Activated T-cell treated with anti-CD3 and anti-CD28 coated beads, Interleukin-2, amount 50 U/mL, for 24 hours (primary cell): Measurements from ENCODE around the gene UBALD2.
"Not testable (repeated sequence)": the region's sequence is repeated elsewhere in the genome, so short reads cannot be mapped to it uniquely, and the experiment has no call there.

Source experiments
- DNase-seq: peaks from one replicate; pipeline ENCODE4 v3.0.0-alpha.2; 2020
- H3K27ac Mint-ChIP-seq: 2 replicates; pipeline ENCODE4 v1.8.0; 2020; ENCODE audit warnings: mild to moderate bottlenecking, mixed read lengths
- H3K27me3 Mint-ChIP-seq: 2 replicates; pipeline ENCODE4 v1.8.0; 2020; ENCODE audit warnings: mixed read lengths
- H3K36me3 Mint-ChIP-seq: 2 replicates; pipeline ENCODE4 v1.8.0; 2020; ENCODE audit warnings: low read depth, mixed read lengths
- H3K4me1 Mint-ChIP-seq: 2 replicates; pipeline ENCODE4 v1.8.0; 2020; ENCODE audit warnings: low read depth, mixed read lengths
- H3K4me3 Mint-ChIP-seq: 2 replicates; pipeline ENCODE4 v1.8.0; 2020; ENCODE audit warnings: mild to moderate bottlenecking, moderate library complexity, mixed read lengths
- H3K9me3 Mint-ChIP-seq: 2 replicates; pipeline ENCODE4 v1.8.0; 2020; ENCODE audit warnings: mixed read lengths

UBALD2 gene

GRCh38 chr17:76304226-76305134 lies 39.3 kb downstream of the UBALD2 start:
- Mint-ChIP-seq H3K27ac (no peak overlapping the region), H3K4me1 (peaks cover 1% of the 10 kb centered on the region), H3K36me3 (peaks cover 8% of the 10 kb centered on the region), H3K9me3 (no peaks in the 10 kb centered on the region), H3K4me3 (no peak overlapping the region), H3K27me3 (no peaks in the 10 kb centered on the region)
- no peak for DNase-seq

GRCh38 chr17:76305135-76305454 lies 39.9 kb downstream of the UBALD2 start:
- not testable (repeated sequence) for H3K27me3 Mint-ChIP-seq, H3K27ac Mint-ChIP-seq, H3K4me3 Mint-ChIP-seq, H3K4me1 Mint-ChIP-seq, H3K9me3 Mint-ChIP-seq, DNase-seq
- H3K36me3 Mint-ChIP-seq: peaks cover 11% of the 10 kb centered on the region

GRCh38 chr17:76307299-76307965 lies 42.3 kb downstream of the UBALD2 start:
- no peak overlapping the region for H3K27ac Mint-ChIP-seq
- peaks cover 25% of the 10 kb centered on the region for H3K36me3 Mint-ChIP-seq
- H3K4me1 Mint-ChIP-seq: peaks cover 1% of the 10 kb centered on the region
- no peak overlapping the region for H3K4me3 Mint-ChIP-seq
- H3K27me3 Mint-ChIP-seq: no peaks in the 10 kb centered on the region
- H3K9me3 Mint-ChIP-seq: no peaks in the 10 kb centered on the region
- DNase-seq: no peak

GRCh38 chr17:76307966-76308338 lies 42.8 kb downstream of the UBALD2 start, which contains the start of gene QRICH2:
TSS of gene QRICH2 (minus strand) at chr17:76308276. CDS start at chr17:76307998, 278 bp downstream.
- Mint-ChIP-seq H3K27ac (no peak within 1 kb of the TSS), H3K4me3 (no peak within 1 kb of the TSS), H3K9me3 (no peaks in the 10 kb centered on the region), H3K27me3 (no peaks in the 10 kb centered on the region), H3K4me1 (peaks cover 1% of the 10 kb centered on the region), H3K36me3 (peaks cover 28% of the 10 kb centered on the region)
- no peak for DNase-seq

GRCh38 chr17:76309461-76309860 lies 44.3 kb downstream of the UBALD2 start:
- Mint-ChIP-seq H3K36me3 (peaks cover 39% of the 10 kb centered on the region), H3K4me3 (no peak overlapping the region), H3K9me3 (no peaks in the 10 kb centered on the region), H3K4me1 (no peaks in the 10 kb centered on the region), H3K27me3 (no peaks in the 10 kb centered on the region), H3K27ac (no peak overlapping the region)
- no peak for DNase-seq

GRCh38 chr17:76312735-76313134 lies 47.6 kb downstream of the UBALD2 start:
- no peaks in the 10 kb centered on the region for H3K9me3 Mint-ChIP-seq
- no peaks in the 10 kb centered on the region for H3K4me1 Mint-ChIP-seq
- H3K27ac Mint-ChIP-seq: no peak overlapping the region
- H3K4me3 Mint-ChIP-seq: no peak overlapping the region
- H3K27me3 Mint-ChIP-seq: no peaks in the 10 kb centered on the region
- H3K36me3 Mint-ChIP-seq: peaks cover 59% of the 10 kb centered on the region
- no peak for DNase-seq

- H3K36me3 Mint-ChIP-seq: peaks cover 57% of the 10 kb centered on the region
- H3K27ac Mint-ChIP-seq: no peak overlapping the region
- H3K4me3 Mint-ChIP-seq: no peak overlapping the region
- no peaks in the 10 kb centered on the region for H3K4me1 Mint-ChIP-seq
- no peaks in the 10 kb centered on the region for H3K27me3 Mint-ChIP-seq
- no peak for DNase-seq
- no peaks in the 10 kb centered on the region for H3K9me3 Mint-ChIP-seq
Observed at GRCh38 chr17:76314392-76315227, 49.5 kb downstream of the UBALD2 start.

GRCh38 chr17:76317535-76317934 lies 52.4 kb downstream of the UBALD2 start:
- no peaks in the 10 kb centered on the region for H3K27me3 Mint-ChIP-seq
- H3K27ac Mint-ChIP-seq: no peak overlapping the region
- peaks cover 63% of the 10 kb centered on the region for H3K36me3 Mint-ChIP-seq
- no peak for DNase-seq
- H3K4me3 Mint-ChIP-seq: no peak overlapping the region
- H3K9me3 Mint-ChIP-seq: no peaks in the 10 kb centered on the region
- no peaks in the 10 kb centered on the region for H3K4me1 Mint-ChIP-seq

- Mint-ChIP-seq H3K27ac (no peak overlapping the region), H3K4me1 (no peaks in the 10 kb centered on the region), H3K36me3 (peaks cover 62% of the 10 kb centered on the region), H3K27me3 (no peaks in the 10 kb centered on the region), H3K9me3 (no peaks in the 10 kb centered on the region), H3K4me3 (no peak overlapping the region)
- DNase-seq: no peak
Observed at GRCh38 chr17:76318586-76318985, 53.4 kb downstream of the UBALD2 start.
